ENCODE data around the gene DAAM2.

DNA sequence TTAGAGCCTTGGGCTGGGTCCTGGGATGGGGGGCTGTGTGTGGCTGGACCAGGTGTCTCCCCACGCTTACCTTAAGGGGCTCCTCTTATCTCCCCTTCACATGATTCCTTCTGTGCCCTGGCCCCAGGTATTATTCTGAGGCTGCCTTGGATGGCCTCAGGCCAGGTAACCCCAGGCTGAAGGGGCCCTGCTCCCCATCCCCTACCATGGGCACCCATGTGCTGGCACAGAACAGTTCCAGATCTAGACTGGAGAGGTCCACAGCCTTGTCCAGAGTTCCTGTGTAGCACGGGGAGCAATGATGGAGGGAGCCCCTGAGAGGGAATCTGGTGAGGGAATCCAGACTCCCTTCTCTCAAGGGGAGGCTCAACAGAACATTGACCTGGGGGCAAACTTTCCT is 110.0 kb downstream of the DAAM2 start:
- TF ChIP-seq POLR2AphosphoS5 (IDR thresholded peaks at IDR 0.05), result no peak
- TF ChIP-seq, protein P1, sequence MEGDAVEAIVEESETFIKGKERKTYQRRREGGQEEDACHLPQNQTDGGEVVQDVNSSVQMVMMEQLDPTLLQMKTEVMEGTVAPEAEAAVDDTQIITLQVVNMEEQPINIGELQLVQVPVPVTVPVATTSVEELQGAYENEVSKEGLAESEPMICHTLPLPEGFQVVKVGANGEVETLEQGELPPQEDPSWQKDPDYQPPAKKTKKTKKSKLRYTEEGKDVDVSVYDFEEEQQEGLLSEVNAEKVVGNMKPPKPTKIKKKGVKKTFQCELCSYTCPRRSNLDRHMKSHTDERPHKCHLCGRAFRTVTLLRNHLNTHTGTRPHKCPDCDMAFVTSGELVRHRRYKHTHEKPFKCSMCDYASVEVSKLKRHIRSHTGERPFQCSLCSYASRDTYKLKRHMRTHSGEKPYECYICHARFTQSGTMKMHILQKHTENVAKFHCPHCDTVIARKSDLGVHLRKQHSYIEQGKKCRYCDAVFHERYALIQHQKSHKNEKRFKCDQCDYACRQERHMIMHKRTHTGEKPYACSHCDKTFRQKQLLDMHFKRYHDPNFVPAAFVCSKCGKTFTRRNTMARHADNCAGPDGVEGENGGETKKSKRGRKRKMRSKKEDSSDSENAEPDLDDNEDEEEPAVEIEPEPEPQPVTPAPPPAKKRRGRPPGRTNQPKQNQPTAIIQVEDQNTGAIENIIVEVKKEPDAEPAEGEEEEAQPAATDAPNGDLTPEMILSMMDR (IDR thresholded peaks at IDR 0.05), result no peak
